PC-3 (cell line): Measurements from ENCODE around the gene MORC1.

Experiments used
- EZH2 ChIP-seq: fragments of 300-600 bp; sonication (generic); IDR thresholded peaks from one replicate; pipeline ENCODE4 v1.6.1; 2017; ENCODE audit warnings: antibody characterized with exemption, mild to moderate bottlenecking, low read length; ENCODE audit not compliant: unreplicated experiment
- EZH2phosphoT487 ChIP-seq: fragments of 300-600 bp; sonication (generic); IDR thresholded peaks from 2 replicates; pipeline ENCODE4 v1.6.1; 2018; ENCODE audit warnings: mild to moderate bottlenecking, antibody characterized with exemption, low read length, borderline replicate concordance
- TF ChIP-seq, protein P1 (sequence below): fragments of 300-600 bp; sonication (generic); conservative IDR thresholded peaks from 2 replicates; pipeline ENCODE4 v1.5.1; 2017; ENCODE audit warnings: antibody characterized with exemption, low read depth, mild to moderate bottlenecking, low read length

DNA sequence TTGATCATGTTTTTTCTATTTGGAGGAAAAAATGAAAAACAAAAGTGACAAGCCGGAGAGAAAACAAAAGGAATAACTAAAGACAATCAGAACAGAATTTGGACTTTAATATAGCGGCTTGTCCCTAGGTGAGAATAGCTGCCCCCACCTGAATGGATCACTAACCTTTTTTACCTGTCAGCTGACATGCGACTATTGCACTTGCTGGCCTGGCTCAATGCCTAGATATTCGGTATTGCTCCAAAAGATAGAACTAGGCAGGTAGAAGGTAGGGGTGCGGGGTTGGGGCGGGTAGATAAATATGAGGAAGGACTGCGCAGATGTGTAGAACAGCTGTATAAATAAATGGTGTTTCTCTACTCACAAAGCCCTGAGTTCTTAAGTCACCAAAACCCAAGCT lies 650 bp upstream of the MORC1 start:
- TF ChIP-seq EZH2 (no peak), EZH2phosphoT487 (no peak)
- TF ChIP-seq, protein P1, sequence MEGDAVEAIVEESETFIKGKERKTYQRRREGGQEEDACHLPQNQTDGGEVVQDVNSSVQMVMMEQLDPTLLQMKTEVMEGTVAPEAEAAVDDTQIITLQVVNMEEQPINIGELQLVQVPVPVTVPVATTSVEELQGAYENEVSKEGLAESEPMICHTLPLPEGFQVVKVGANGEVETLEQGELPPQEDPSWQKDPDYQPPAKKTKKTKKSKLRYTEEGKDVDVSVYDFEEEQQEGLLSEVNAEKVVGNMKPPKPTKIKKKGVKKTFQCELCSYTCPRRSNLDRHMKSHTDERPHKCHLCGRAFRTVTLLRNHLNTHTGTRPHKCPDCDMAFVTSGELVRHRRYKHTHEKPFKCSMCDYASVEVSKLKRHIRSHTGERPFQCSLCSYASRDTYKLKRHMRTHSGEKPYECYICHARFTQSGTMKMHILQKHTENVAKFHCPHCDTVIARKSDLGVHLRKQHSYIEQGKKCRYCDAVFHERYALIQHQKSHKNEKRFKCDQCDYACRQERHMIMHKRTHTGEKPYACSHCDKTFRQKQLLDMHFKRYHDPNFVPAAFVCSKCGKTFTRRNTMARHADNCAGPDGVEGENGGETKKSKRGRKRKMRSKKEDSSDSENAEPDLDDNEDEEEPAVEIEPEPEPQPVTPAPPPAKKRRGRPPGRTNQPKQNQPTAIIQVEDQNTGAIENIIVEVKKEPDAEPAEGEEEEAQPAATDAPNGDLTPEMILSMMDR: no peak
